ENCODE measurements around the gene ZNF385C.
"Not testable (repeated sequence)": the region's sequence is repeated elsewhere in the genome, so short reads cannot be mapped to it uniquely, and the experiment has no call there.

ZNF385C gene

DNA sequence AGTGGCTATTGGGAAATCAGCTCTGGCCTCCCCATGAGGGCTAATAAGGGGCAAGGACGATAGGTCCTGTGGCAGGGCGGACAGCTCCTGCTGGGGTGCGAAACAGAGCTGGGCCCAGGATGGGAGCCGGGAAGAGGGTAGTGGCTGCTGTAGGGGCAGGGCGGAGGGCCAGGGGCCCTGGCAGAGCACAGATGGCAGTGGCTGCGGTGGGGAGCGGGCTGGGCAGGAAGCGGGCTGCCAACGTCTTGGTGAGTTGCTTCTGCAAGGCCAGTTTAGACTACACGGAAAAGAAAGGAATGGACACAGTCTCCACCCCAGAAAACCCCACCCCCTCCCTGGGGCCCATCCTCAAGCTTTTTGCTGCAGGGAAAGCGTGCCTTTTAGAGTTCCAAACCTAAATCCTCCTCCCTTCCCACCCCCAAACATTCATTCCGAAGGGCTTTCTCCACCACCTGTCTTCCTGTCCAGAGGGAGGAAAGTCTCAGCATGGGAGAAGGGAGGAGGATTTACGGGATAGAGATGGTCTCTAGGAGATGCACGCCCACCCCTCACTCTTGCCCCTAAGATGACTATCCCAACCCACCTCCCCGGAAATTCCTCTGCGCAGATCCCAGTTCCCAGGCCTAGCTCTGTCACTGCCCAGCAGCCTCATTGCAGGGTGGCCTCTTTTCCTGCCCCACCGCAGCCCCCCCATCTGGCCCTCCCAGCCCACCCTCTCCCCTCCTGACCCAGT, 71.2 kb downstream of the ZNF385C start:
- no peak for DNase-seq

DNA sequence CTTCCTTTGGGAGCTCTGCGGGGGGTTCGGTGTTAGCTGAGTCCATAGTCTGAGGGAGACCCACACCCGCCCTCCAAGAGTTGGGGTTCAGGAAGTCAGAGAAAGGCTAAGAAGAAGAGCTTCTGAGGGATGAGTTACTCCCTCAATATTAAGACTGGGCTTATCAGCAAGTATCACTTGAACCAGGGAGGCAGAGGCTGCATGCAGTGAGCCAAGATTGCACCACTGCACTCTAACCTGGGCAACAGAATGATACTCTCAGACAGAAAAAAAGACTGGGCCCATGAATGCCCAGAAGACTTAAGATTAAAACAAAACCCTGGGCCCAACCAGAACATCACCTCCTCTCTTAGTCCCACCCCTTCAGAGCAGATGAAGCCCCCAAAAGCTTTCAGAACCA, 72.3 kb downstream of the ZNF385C start:
- no peak for DNase-seq

DNA sequence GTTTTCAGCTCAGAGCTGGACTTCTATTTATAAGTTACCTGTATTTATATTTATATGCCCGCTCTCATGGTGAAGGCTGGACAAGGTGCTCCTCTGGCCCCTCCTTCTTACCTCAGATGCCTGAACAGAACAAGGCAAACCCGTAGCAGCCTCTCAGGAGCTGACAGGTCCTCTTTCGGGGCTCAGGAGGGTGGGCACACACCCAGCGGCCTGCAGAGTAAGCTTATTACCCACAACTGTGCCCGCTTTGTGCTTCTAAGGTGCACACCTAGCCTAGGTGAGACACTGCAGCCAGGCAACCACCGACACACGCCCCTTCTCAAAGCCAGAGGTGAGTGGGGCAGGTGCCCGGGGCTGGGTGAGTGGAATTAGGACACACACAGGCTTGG, 73.1 kb downstream of the ZNF385C start:
- DNase-seq = no peak

DNA sequence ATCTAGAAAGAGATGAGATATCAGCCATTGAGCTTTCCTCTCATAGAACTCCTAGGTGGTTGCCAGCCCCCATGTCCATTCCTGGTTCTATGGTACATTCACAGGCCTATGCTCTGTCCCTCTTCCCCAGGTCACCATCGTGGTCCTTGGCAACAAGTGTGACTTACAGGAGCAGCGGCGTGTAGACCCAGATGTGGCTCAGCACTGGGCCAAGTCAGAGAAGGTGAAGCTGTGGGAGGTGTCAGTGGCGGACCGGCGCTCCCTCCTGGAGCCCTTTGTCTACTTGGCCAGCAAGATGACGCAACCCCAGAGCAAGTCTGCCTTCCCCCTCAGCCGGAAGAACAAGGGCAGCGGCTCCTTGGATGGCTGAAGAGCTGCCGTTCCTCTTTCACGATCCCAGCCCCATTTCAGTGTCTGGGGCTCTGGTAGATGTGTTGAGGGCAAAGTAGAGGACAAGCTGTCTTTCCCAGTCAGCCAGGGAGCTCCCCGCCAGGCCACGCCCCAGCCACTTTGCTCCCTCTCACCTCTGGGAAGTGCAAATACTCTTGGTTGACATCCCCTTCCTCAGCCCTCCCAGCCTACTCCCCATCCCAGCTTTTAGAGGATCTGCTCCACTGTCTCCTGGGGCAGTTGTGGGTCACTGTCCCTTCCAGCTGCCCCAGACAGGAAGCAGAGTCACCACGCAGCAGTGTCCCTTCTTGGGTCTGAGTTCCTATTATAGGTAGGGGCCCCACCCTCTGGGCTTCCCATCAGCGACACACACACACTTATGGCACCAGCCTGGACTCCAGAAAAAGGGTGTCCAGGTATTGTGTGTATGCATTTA, 74.5 kb downstream of the ZNF385C start:
- peak in 10 of 56 donors; percentile 6 to 24 (median 10) for DNase-seq

DNA sequence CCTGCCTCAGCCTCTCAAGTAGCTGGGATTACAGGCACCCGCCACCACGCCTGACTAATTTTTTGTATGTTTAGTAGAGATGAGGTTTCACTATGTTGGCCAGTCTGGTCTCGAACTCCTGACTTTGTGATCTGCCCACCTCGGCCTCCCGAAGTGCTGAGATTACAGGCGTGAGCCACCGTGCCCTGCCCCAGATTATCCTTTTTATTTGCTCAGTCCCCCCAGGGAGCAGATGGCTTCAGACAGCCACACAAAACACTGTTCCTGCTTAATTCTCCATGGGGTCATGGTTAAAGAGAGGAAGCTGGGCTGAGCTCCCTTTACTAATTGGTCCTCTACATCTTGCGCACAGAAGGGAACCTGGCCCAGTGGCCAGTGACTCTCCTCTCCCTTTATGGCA, 77.4 kb downstream of the ZNF385C start:
- DNase-seq = not testable (repeated sequence)

DNA sequence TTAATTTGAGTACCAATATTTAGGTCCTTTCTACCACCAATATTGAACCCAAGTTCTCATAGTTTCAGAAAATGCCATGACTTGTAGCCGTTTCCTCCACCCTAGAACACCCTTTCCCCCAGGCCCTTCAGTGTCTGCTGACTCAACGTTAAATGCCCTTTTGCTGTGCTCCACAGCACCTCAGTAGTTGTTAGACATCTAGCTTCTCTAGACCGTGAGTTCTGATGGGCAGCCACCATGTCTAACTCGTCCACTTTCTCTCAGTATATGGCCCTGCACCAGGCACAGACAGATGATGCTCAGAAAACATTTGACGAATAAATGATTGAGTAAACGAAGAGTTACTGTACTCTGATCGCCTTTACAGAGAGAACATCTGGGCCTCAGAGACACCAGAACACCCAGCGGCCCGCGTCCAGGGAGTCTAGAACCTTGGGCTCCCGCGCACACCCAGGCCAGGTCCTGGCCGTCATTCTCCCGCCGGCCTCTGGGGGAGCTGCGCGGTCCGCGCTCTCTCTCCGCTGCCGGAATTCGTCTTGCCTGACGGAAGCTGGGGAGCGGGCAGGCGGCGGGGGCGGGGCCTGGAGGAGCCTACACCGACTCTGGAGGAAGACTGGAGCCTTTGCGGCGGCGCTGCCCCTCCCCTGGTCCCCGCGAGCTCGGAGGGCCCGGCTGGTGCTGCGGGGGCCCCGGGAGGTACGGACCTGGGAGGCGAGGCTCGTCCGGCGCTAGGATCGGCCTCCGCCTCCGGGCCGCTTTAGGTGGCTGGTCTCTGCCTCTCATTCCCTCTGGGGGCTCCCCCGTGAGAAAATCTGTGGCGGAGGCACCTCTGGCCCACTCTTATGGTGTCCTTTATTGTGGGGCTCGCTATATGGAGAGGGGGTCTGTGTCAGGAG, 78.5 kb downstream of the ZNF385C start, which contains the start of gene NKIRAS2:
Gene NKIRAS2, plus strand, starts transcription at position 582 of the 896 bp plus-strand sequence. CDS start 1,488 bp downstream, outside the sequence.
- peak in 55 of 56 donors; percentile 45 to 93 (median 84) for DNase-seq

DNA sequence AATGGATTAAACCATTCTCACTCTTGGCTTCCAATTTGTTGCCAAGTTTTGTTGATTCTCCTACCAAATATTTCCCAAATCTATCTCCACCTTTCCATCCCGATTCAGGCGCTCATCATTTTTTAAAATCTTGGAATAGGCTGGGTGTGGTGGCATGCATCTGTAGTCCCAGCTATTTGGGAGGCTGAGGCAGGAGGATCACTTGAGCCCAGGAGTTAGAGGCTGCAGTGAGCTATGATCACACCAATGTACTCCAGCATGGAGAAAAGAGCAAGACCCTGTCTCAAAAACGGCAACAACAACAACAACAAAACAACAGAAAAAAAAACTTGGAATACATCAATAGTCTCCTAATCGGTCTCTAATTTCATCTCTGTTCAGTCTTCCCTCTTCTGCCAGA, 79.3 kb downstream of the ZNF385C start:
- no peak for DNase-seq

DNA sequence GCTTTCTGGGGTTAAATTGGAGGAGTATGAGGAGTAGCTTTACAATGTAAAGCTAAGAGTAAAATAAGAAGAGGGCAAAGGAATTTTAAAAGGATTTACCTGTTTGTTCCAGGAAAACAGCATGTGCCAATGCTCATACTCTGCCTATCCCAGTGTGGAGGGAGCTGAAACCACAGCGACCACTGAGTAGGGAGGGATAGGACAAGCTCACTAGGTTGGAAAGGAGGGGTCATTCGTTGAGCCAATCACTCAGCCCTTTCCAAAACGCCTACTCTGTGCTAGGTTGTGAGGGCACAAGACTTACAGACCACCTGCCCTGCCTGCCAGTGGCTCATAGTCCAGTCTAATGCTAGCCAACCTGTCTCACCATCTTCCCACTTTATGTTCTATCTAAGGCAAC, 79.9 kb downstream of the ZNF385C start:
- no peak for DNase-seq

DNA sequence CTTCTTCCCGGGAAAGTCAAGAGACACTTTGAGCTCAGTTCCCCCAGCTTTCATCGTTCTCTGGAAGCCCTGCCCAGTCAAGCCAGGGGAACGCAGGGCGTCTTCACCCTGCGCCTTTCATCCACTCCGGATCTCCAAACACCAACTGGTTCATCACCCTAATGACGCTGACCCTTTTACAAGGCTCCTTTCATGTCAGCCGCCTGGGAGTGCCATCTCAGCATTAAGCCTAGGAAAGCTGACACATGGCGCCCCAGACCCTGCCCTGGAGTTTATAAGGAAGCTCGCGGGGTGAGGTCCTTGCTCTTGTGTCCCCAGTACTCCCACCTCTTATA, 80.4 kb downstream of the ZNF385C start:
- DNase-seq = peak in 2 of 56 donors; percentile 46 to 62

DNA sequence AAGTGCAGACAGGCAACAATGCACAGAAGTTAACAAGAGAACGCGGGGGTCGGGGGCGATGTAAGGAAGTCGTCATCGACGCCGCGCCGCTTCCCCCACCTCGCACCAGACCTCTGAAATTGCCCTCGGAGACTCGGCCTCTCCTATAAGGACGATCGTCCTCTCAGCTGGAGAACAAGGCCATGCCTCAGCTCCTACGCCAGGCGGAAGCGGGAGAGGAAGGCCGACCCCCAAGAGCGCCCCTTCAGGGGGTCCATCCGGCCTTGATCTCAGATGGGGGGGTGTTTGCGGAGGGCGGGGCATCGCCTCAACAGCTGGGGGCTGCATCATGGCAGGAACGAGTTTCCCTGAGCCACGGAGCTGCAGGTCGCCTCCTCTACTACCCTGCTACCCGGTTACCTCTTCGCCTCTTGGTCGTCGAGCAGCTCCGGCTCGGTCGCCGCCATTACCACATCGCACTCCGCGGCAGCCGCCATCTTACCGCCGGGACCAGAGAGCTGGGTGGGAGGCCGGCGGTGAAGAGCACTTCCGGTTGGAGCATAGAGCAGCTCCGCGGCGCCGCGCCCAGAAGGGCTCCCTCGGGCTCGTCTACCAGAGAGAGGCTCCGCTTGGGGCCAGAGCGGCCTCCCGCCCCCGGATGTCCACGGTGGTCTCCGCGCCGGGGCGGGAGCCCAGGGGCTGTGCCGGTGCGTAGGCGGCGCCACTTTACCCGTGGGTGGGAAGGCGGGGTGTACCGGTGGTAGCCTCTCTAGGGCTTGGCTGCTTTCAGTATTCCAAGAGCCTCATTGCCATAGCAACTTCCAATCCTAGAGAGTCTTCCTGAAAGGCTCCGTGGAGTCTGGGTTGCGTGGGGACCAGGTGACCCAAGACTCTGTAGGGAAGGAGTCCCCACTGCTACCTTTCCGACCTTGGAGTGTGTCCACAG, 81.1 kb downstream of the ZNF385C start, which contains the start of gene DNAJC7:
Gene DNAJC7, minus strand, starts transcription at position 499 of the 925 bp plus-strand sequence. Its CDS starts 23 bp downstream, at position 476.
- DNase-seq = peak; percentile 42 to 97 (median 88)

DNA sequence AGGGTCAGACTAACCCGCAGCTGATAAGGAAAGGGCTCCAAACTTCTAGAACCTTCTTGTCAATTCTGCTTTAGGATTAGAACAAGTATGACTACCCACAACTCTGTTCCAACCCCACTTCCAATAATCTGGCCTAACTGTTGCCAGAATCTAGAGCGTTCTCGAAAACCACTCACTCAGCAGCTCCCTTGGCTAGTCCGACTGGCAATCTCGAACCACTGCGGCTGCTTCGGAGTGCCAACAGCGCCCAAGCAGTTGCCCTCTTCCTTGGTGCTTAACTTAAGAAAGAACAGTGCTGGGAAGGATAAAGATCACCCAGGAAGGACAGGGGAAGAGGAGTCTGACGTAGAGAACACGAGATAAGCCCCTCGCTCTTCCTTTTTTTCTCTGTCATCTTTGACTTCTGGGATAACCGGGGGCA, 81.9 kb downstream of the ZNF385C start:
- peak in 13 of 56 donors; percentile 10 to 39 (median 27) for DNase-seq

DNA sequence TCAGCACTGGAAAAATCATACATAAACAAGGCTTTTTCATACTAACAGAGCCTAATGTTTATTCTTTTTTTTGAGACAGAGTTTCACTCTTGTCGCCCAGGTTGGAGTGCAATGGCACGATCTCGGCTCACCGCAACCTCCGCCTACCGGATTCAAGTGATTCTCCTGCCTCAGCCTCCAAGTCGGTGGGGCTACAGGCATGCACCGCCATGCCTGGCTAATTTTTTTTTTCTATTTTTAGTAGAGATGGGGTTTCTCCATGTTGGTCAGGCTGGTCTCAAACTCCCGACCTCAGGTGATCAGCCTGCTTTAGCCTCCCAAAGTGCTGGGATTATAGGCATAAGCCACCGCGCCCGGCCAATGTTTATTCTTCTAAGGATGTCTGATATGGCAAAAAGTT, 84.5 kb downstream of the ZNF385C start:
- DNase-seq = not testable (repeated sequence)

DNA sequence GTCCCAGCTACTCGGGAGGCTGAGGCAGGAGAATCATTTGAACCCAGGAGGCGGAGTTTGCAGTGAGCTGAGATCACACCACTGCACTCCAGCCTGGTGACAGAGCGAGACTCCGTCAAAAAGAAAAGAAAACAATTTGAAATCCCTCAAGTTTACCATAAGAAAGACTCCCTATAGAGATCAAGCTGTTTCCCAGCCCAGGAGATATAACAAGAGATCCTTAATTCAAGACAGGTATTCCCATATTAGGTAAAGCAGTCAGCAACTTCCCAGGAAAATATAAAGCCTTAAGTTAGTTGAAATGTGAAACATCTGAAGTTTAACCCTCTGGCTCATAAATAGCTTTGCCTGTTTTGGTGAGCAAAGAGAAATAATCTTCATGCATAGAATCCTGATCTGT, 85.9 kb downstream of the ZNF385C start:
- DNase-seq = not testable (repeated sequence)

DNA sequence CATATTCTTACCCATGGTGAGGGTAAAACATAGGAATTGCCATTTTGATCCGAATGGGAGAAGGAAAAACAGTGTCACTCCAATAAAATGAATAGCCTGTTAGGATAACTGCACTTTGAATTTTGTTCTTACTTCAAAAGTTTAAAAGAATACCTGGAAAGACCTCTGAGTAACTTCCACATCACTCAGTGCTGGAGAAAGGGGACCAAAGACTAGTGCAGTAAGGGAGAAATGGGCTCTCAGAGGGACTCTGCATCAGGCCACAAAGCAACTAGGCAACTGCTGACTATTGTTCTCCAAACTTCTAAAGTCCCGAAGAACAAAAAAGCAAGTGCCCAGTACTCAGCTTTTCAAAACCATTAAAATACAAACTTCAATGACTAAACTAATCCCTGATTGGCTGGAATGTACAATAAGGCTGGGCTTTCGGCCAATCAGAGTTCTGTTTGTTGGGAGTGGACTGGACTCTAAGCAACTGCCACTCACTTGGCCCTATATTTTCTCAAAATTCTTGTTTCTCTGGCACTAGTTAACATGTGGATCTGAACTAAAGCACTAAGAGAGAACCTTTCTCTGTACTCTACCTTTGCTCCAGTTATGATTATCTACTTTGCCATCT, 87.3 kb downstream of the ZNF385C start:
- peak in 4 of 56 donors; percentile 20 to 36 (median 31) for DNase-seq

DNA sequence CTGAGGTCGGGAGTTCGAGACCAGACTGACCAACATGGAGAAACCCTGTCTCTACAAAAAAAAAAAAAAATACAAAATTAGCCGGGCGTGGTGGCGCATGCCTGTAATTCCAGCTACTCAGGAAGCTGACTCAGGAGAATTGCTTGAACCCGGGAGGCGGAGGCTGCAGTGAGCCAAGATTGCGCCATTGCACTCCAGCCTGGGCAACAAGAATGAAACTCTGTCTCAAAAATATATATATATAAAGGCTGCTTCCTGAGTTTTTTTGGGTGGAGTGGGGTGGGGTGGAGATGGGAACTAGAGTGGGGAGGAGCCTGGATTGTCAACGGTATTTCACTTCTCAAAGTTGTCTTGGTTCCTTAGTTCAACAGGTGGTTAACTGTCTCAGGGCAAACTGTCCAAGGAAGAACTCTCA, 88.0 kb downstream of the ZNF385C start:
- DNase-seq = not testable (repeated sequence)

DNA sequence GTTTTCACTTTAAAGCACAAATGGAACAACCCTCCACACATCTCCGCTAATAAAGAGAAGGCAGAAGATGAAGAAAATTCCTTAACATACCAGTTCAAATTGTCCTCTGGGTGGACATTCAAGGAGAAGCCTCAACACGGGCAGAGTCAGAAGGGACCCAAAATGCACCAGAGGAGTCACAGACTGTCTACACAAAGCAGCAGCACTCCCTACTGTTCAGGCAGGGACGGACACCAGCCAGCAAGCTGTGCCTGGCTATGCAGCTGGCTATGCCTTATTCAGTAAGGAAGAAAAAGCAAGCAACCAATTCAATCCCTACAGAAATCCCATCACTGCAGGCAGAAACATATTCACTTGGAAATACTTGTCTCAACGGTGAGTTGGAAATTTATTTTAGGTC, 89.1 kb downstream of the ZNF385C start:
- DNase-seq = peak in 49 of 56 donors; percentile 6 to 84 (median 47)

DNA sequence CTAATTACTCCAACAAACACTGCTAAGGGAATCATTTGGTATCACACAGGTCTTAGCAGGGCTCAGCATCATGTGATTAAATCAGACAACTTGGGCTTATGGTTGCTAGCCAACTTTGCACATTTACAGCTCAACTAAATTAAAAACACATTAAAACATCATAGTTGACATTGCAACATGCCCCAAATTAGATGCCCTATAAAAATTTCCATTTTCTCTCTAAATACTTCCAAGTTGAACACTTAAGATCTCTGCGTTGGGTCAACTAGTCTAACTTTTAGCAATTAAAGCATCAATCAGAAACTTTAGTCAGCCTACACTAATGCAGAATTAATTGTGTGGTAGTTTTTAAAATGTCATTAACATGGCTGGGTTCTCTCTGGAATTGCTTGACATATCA, 93.1 kb downstream of the ZNF385C start:
- no peak for DNase-seq

DNA sequence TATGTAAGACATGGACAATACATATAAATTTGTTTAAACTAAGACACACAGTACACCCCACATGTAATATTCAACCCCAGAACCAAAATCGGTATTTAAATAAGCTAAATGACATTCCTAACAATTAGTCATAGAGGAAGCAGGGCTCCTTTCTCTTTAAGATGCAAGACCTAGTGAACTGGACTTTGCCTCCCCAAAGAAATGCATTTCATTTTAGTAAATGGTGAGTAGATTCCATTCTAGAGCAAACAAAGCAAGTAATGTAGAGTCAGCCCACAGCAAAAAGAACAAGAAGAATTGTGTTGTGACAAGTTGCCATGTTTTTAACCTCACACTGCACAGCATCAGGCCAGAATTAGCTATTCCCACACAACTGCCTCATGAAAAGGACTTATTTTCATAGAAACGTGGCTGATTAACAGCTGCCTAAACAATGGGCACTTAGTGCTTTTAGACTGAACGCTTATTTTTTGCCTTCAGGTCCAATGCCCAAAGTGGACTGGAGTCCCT, 95.4 kb downstream of the ZNF385C start:
- DNase-seq = peak in 5 of 56 donors; percentile 14 to 33 (median 19)

DNA sequence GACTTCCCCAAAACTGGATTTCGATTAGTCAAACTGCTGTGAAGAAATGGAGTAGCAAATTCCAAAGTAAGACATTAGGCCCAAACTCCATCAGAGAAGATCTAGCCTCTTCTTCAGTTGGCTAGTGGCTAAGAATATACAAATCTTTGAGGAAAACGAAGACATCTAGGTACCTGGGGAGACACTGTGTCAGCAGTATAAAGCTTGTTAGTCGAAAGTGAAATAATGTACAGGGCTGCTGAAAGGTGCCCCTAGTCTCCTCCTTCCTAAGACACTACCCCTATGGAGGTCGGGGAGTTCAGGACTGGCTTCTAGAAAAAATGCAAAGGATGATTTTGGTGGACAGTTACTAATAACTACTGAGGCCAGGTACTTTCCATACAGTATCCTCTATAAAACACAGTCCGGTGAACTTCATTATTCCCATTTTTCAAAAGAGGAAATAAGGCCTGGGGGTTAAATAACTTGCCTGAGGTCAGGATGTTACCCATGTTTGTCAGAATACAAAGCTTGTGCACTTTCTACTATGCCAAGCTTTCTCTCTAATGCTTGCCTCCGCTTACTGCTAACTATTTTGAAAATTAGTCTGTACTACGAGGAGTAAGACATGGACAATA, 96.0 kb downstream of the ZNF385C start:
- no peak for DNase-seq
